GM18870 (cell line): ENCODE results near the gene MYH9.
A peak's percentile ranks its signal among the peaks of the same experiment; 100 is the strongest.
"Not testable (repeated sequence)": the region's sequence is repeated elsewhere in the genome, so short reads cannot be mapped to it uniquely, and the experiment has no call there.

Experiments
- ATAC-seq: cut with Tn5 transposase; IDR thresholded peaks from one replicate; pipeline ENCODE4 v1.9.1; 2021; ENCODE audit warnings: moderate library complexity; ENCODE audit not compliant: unreplicated experiment

MYH9 gene

GRCh38 chr22:36387959-36388726 lies at the start of gene MYH9:
Gene MYH9 (minus strand): TSS chr22:36387967. CDS start chr22:36349236, 38,731 bp downstream.
- peak; percentile 54 for ATAC-seq

- no peak for ATAC-seq
These were observed 48.0 kb upstream of the MYH9 start for GRCh38 chr22:36435516-36436415.

GRCh38 chr22:36433318-36434231 lies 45.8 kb upstream of the MYH9 start:
- ATAC-seq, result no peak

GRCh38 chr22:36432592-36433317 lies 45.0 kb upstream of the MYH9 start:
- ATAC-seq, result no peak

DNA sequence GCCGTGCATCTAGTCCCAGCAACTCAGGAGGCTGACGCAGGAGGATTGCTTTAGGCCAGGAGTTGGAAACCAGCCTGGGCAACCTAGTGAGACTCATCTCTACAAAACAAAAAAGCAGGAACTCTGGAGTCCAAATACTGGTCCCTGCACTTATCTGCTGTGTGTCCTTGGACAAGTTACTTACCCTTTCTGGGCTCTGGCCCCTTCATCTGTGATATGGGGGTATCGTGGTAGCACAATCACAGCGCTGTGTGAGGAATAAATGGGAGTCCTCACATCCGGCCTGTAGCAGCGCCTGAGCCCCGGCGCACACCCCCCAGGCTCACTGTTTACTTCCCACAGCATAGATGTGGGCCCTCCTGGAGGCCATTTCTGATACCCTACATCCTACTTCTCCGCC lies 44.2 kb upstream of the MYH9 start:
- ATAC-seq, result no peak

GRCh38 chr22:36430863-36431262 lies 43.1 kb upstream of the MYH9 start:
- ATAC-seq, result no peak

DNA sequence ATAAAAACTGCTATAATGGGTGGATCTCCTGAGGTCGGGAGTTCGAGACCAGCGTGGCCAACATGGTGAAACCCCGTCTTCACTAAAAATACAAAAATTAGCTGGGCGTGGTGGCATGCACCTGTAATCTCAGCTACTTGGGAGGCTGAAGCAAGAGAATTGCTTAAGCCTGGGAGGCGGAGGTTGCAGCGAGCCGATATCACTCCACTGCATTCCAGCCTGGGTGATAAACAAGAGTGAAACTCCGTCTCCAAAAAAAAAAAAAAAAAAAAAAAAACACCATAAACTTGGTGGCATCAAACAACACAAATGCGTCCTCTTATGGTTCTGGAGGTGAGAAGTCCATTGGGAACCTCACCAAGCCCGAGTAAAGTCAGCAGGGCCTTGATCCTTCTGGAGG lies 40.2 kb upstream of the MYH9 start:
- not testable (repeated sequence) for ATAC-seq

GRCh38 chr22:36425977-36426523 lies 38.3 kb upstream of the MYH9 start:
- ATAC-seq, result no peak

GRCh38 chr22:36424901-36425579 lies 37.3 kb upstream of the MYH9 start:
- no peak for ATAC-seq

- not testable (repeated sequence) for ATAC-seq
These were observed 36.7 kb upstream of the MYH9 start for GRCh38 chr22:36424466-36424865.

GRCh38 chr22:36423461-36424404 lies 36.0 kb upstream of the MYH9 start:
- ATAC-seq, result no peak

DNA sequence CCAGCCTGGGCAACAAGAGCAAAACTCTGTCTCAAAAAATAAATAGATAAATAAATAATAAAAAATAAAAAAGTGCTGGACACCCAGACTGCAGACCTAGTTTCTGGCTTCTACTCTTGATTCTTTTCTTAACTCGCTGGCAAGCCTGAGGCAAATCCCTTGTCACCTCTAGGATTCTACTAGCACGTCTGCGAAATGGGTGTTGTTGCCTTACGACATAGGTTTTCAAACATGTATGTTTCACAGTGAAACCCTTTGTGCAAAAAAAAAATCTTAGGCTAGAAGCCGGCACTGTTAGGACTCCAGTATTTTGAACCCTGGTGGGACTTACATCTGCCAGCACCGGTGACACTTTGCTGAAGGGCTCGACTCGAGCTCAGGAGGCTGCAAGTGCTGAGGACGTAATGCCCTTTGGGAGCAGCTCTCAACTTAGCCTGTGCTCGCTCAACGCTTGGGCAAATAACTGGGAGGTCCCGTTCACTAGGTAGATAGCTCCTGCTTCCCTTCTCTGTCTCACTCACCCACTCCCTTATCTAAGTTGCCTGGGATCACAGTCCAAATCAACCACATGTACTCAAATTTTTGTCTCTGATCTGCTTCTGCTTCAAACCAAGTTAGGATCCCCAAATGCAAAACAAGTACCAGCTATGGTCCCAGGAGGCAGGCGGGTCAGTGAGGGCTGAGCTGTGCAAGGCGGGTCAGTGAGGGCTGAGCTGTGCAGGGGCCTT lies 34.7 kb upstream of the MYH9 start:
- ATAC-seq, result no peak

GRCh38 chr22:36419912-36420882 lies 32.4 kb upstream of the MYH9 start:
- no peak for ATAC-seq

DNA sequence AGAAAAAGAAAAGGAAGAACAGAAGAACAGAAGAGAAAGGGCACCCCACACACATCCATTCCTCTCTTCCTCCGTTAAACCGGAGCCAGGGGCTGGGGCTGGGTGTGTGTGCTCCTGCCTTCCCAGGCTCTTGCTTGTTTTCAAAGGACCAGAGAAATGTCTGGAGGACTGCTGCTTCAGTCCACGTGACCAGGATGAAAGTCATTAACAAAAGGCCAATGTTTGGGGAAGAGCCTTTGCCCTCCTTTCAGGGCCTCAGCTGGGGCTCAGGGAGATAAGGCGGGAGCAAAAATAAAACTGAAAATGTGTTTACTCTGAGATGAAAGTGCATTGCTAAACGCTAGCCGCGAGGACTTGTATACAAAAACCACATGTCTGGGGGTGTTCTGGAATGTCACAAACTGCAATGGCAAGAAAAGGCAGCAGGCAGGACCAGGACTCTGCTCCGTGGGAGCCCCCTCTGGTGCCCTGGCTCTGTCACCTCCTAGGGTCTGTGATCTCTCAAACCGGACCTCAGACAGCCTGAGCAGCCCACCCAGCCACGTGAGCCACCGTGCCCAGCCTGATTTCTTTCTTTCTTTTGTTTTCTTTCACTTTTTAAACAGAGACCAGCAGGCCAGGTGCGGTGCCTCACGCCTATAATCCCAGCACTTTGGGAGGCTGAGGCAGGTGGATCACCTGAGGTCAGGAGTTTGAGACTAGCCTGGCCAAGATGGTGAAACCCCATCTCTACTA lies 31.6 kb upstream of the MYH9 start:
- ATAC-seq, result no peak

GRCh38 chr22:36417281-36417686 lies 29.5 kb upstream of the MYH9 start:
- ATAC-seq, result no peak
